ENCODE measurements around the gene MTMR11.
A peak's percentile ranks its signal among the peaks of the same experiment; 100 is the strongest.

MTMR11 gene

DNA sequence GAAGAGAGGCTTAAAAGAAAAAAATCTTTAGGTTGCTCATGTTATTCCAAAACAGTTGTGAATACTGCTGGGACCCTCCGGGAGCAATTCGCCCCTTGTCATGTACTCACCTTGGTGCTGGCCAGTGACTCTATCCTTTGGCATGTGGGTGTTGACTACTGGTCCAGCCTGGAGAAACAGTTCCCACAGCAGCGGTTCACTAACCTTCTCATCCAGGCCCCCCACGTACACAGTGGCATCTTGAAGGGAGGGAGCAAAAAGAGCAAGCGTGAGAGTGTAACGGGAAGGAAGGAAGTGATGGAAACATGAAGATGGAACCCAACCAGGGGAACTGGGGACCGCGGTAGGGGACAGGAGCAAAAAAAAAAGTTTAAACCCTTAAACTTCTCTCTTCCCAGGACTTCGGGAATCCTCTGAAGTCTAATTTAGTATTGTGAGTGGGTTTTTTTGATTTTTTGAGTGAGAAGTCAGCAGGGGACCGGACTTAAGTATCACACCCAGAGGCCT, 9.6 kb downstream of the MTMR11 start:
- no peak for DNase-seq
- Mint-ChIP-seq H3K4me3 (peak overlapping the region; percentile 94 to 99), H3K27ac (peak overlapping the region; percentile 96 to 97), H3K4me1 (peaks cover 44% of the 10 kb centered on the region), H3K27me3 (no peaks in the 10 kb centered on the region), H3K9me3 (no peaks in the 10 kb centered on the region)
- no peak for ATAC-seq

DNA sequence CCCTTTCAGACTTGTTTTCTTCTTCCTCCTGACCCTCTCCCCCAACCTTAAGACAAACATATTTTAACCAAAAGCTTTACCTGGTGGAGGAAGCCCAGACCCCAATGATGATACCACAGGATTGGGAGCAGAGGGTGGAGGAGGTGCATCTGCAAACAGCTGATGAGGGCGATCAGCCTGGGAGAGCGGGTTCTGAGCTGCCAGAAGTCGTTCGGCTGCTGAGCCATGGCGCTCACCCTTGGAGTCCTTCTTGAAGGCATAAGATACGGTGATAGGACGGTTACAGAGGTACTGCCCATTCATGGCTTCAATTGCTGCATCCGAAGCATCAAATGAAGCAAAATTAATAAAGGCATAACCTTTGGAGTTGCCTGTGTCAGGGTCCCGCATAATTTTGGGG, 10.4 kb downstream of the MTMR11 start:
- DNase-seq (no peak), ATAC-seq (no peak)
- no peak overlapping the region for H3K27ac Mint-ChIP-seq
- no peaks in the 10 kb centered on the region for H3K9me3 Mint-ChIP-seq
- H3K27me3 Mint-ChIP-seq, result no peaks in the 10 kb centered on the region
- H3K4me1 Mint-ChIP-seq, result peaks cover 38% of the 10 kb centered on the region
- peak overlapping the region; percentile 51 to 59 for H3K4me3 Mint-ChIP-seq

DNA sequence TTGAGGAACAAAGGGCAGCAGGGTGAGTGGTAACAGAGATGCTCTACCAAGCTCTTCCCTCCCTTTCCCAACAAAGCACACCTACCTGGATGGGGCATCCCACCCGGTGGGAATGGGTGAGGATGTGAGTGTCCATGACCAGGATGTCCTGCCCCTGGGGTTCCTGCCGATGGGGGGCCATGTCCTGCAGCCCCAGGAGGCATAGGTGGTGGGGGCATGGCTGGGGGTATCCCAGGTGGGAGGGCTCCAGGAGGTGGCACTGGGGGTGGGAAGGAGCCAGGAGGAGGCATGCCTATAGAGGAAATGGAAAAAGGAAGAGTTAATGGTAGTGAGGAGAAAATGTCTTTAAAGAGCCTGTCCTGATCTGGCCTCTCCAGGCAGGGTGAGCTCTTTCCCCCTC, 10.9 kb downstream of the MTMR11 start:
- H3K27ac Mint-ChIP-seq, result peak overlapping the region in 1 of 2 donors; percentile 27
- DNase-seq (no peak), ATAC-seq (no peak)
- peaks cover 32% of the 10 kb centered on the region for H3K4me1 Mint-ChIP-seq
- no peaks in the 10 kb centered on the region for H3K27me3 Mint-ChIP-seq
- H3K9me3 Mint-ChIP-seq, result no peaks in the 10 kb centered on the region
- H3K4me3 Mint-ChIP-seq, result peak overlapping the region; percentile 51 to 59

DNA sequence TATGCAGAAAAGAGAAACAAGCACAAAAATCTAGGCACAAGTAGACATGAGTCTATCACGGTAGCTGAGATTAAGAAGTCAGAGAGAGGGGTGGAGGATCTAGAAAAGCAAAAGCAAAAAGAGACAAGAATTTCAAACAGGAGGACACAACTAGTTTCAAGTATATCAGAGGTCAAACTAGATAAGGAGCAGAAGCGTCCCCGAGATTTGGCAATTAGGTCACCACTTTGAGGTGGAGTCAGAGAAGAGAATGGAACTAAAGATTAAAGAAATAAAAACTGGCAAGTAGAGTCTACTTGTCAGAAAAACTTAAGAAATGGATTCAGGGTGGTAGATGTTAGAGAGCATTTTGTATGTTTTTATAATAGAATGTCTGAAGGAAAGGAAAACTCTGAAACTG, 11.3 kb downstream of the MTMR11 start:
- Mint-ChIP-seq H3K27ac (no peak overlapping the region), H3K9me3 (no peaks in the 10 kb centered on the region), H3K4me3 (peak overlapping the region; percentile 51 to 59), H3K27me3 (no peaks in the 10 kb centered on the region), H3K4me1 (peaks cover 29% of the 10 kb centered on the region)
- ATAC-seq (no peak), DNase-seq (no peak)

DNA sequence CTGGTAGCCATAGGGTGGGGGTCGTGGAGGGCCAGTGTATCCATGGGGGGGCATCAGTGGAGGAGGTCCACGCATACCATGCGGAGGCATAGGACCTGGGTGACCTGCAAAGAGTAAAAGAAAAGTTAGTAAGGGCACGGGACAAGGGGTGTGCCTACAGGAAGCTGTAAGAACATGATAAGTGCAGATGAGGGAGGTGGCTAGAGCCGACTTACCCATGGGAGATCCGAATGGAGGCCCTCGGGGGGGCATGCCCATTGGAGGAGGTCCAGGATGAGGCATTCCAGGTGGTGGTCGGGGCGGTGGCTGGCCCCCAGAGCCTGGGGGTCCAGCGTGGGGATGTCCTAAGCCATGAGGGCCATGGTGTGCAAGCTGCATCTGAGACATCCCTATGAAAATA, 13.1 kb downstream of the MTMR11 start:
- Mint-ChIP-seq H3K27ac (no peak overlapping the region), H3K4me1 (peaks cover 28% of the 10 kb centered on the region), H3K27me3 (no peaks in the 10 kb centered on the region), H3K9me3 (no peaks in the 10 kb centered on the region), H3K4me3 (no peak overlapping the region)
- ATAC-seq (no peak), DNase-seq (no peak)

DNA sequence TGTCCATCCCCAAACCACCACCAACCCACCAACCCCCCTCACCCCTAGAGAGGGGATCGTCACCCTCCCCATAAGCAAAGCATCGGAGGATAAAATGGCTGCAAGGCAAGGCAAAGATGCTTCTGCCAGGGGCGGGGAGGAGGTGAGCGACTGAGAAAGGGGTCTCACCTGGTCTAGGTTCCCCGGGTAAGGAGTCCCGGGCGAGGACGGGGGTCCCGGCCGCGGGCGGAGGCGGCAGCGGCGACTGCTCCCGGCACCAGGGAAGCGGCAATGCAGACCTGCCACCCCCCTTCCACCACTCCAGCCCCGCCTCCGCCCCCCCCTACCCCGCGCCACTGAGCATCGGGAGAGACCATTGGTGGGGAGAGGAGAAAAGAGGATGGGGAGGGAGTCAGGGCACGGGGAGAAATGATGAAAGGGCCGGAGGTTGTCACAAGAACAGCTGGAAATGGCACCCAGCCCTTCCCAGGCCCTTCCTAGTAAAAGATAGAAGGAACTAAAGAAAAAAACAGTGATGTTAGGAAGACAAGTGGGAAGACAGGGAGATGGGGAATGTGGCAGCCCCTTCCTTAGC, 19.0 kb downstream of the MTMR11 start, which contains the start of gene SV2A:
SV2A (minus strand) TSS at position 274 of the 574 bp plus-strand sequence. CDS start 4,004 bp downstream, outside the sequence.
- H3K9me3 Mint-ChIP-seq, result no peaks in the 10 kb centered on the region
- peak within 1 kb of the TSS; percentile 86 to 90 for H3K4me3 Mint-ChIP-seq
- DNase-seq, result peak; percentile 31 to 35
- H3K27me3 Mint-ChIP-seq, result no peaks in the 10 kb centered on the region
- H3K27ac Mint-ChIP-seq, result peak within 1 kb of the TSS; percentile 86 to 91
- peak; percentile 89 for ATAC-seq
- H3K4me1 Mint-ChIP-seq, result peaks cover 47% of the 10 kb centered on the region

DNA sequence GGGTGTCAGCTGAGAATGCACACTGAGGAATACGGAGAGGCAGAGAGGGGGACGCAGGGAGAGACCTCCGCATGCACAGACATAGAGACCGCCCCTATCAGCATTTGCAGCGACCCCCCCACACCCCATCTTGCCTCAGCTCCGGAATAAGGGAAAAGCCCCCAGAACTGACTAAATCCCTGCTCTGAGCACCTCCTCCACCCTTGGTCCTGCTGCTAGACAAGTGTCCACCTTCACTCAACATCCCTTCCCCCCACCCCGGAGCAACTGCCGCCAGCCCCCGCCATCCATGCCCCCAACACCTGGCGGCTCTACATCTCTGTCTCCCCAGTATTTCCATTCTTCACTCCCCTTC, 19.8 kb downstream of the MTMR11 start:
- Mint-ChIP-seq H3K27ac (peak overlapping the region; percentile 75 to 91), H3K27me3 (no peaks in the 10 kb centered on the region), H3K9me3 (no peaks in the 10 kb centered on the region), H3K4me3 (peak overlapping the region; percentile 86 to 90), H3K4me1 (peaks cover 47% of the 10 kb centered on the region)
- peak; percentile 12 for ATAC-seq
- no peak for DNase-seq

DNA sequence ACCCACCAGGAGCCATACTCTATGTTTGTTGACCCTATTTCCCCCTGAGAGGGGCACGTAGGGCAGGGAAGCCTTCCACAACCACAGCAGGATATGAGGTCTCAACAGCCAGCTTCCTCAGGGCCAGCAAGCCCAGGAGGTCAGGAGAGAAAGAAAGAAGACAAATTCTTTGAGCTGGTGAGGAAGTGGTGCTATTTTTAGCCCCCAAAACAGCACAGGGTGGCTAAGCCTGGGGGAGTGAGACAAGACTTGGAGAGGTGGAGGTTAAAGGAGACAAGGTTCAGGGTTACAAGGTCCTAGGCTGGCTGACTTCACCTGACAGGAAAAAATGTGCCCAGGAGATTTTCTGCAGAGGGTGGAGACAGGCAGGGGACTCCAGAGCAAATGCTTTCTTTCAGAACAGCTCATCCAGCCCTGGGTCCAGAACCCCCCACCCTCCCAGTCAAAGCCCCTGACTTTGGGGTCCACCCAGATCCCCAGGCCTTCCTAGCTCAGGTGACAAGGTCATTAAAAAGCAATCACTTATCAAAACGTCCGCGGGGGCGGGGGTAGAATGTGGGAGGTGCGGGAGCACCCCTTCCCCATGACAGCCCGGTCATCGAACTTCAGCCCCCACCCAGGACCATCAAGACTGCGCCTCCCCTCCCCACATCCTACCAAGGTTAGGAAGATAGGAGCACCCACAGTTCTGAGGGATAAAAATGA, 20.3 kb downstream of the MTMR11 start:
- no peak for DNase-seq
- Mint-ChIP-seq H3K4me3 (peak overlapping the region; percentile 86 to 90), H3K27me3 (no peaks in the 10 kb centered on the region), H3K27ac (peak overlapping the region; percentile 0 to 75), H3K4me1 (peaks cover 48% of the 10 kb centered on the region), H3K9me3 (no peaks in the 10 kb centered on the region)
- no peak for ATAC-seq

DNA sequence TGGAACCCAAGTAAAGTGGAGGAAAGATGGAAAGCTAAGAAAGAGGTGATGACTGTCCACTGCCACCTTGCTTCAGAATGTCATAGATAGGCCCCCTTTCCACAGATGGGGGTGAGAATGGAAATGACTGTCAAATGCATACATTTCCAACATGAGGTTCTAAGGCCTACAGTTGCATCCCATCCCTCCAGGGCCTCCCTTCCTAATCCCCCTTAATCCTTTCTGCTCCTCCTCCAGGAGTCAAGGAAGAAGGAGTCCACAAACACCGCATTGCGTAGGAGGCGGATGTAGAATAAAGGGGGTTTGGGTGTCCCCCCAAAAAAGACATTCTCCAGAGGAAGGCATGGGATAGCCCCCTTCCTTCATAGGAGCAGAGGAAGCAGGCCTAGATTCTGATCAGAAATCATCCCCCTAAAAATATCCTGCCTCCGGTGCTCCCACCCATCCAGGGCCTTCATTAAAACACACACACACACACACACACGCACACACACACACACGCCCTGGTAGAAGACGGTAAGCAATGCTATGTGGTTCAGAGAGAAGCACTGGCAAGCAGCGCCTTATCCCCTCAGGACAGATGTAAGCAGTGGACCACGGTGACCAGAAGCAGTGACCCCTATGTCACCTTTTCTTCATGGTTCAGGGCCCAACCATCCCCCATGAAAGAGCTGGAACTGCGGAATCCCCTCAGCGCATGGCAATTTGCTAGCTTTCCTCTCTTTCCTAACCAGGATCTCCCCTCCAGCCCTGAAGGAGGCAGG, 21.1 kb downstream of the MTMR11 start:
- peak overlapping the region in 1 of 2 donors; percentile 0 for H3K27ac Mint-ChIP-seq
- peak overlapping the region; percentile 86 to 90 for H3K4me3 Mint-ChIP-seq
- ATAC-seq (no peak), DNase-seq (no peak)
- H3K4me1 Mint-ChIP-seq, result peaks cover 50% of the 10 kb centered on the region
- H3K9me3 Mint-ChIP-seq, result no peaks in the 10 kb centered on the region
- no peaks in the 10 kb centered on the region for H3K27me3 Mint-ChIP-seq

DNA sequence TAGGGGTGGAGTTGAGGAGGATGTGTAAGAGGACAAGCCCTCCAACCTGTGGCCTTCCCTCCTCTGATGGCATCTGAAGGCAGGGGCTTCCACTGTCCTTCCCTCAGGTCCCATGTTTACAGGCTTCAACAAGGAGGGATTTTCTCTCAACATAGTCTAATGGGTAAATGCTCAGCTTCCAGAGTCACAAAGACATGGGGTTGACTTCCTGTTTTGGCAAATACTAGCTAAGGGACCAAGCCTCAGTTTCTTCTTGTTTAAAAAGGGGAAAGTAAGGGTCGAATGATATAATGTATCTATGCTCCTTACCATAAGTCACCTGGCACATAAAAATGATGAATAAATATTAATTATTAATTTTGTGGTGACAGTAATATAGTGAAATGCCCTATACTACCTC, 22.1 kb downstream of the MTMR11 start:
- H3K27me3 Mint-ChIP-seq, result no peaks in the 10 kb centered on the region
- no peak for ATAC-seq
- peaks cover 50% of the 10 kb centered on the region for H3K4me1 Mint-ChIP-seq
- no peak for DNase-seq
- no peak overlapping the region for H3K27ac Mint-ChIP-seq
- no peak overlapping the region for H3K4me3 Mint-ChIP-seq
- H3K9me3 Mint-ChIP-seq, result no peaks in the 10 kb centered on the region

DNA sequence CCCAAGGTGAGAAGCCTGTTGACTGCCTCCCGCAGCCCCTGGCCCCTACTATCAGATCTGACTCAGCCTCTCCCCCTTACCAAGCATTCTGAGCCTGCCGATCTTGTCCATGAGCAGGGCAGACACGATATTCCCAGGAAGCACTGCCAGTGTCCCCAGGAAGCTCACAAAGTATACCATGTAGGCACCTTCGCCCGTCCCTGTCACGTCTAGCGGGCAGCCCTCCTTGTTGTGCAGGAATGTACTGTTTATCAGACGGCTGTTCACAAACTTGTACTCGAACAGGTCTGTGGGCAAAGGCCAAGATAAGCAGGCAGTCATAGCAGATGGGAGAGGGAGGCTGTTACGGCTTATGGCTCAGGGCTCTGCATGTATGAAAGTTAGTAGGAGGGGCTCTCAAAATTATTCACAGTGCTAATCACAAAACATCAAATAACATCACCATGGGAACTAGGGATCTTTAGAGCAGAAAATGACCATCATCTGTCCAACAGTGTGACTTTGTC, 30.1 kb downstream of the MTMR11 start:
- DNase-seq (no peak), ATAC-seq (no peak)
- H3K27me3 Mint-ChIP-seq, result no peaks in the 10 kb centered on the region
- H3K9me3 Mint-ChIP-seq, result no peaks in the 10 kb centered on the region
- no peak overlapping the region for H3K4me3 Mint-ChIP-seq
- H3K27ac Mint-ChIP-seq, result peak overlapping the region; percentile 14 to 17
- H3K4me1 Mint-ChIP-seq, result peaks cover 9% of the 10 kb centered on the region

DNA sequence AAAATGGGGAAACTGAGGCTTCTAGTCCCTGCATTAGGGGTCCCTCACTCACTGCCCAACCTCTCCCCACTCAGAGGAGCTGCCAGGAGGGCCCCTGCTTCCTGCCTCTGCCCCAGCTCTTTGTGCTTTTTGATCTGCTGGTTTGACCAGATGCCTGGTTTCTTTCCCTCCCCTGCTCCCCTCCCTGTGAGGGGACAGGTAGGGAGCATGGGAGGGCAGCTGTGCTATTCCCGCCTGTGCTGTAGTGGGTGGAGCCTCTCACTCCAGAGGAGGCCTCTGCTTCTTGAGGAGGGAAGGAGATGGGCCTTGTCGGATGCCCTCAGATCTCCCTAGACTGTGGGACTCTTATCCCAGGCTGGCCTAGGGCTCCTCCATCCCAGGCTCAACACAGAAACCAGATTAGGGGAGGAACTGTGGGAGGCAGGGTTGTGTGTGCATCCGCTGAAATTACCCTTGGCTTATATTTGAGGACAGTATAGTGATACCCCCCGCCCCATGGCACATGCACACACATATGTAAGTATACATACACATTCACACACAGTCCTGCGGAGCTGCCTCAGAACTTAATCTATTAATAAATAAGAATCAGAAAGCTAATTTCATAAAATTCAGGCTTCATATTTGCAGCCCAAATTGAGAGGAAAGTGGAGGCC, 32.7 kb downstream of the MTMR11 start:
- H3K27ac Mint-ChIP-seq, result peak overlapping the region in 1 of 2 donors; percentile 92
- H3K4me3 Mint-ChIP-seq, result no peak overlapping the region
- DNase-seq (no peak), ATAC-seq (no peak)
- no peaks in the 10 kb centered on the region for H3K27me3 Mint-ChIP-seq
- H3K9me3 Mint-ChIP-seq, result peaks cover 5 to 7% of the 10 kb centered on the region in 2 donors
- peaks cover 27% of the 10 kb centered on the region for H3K4me1 Mint-ChIP-seq

DNA sequence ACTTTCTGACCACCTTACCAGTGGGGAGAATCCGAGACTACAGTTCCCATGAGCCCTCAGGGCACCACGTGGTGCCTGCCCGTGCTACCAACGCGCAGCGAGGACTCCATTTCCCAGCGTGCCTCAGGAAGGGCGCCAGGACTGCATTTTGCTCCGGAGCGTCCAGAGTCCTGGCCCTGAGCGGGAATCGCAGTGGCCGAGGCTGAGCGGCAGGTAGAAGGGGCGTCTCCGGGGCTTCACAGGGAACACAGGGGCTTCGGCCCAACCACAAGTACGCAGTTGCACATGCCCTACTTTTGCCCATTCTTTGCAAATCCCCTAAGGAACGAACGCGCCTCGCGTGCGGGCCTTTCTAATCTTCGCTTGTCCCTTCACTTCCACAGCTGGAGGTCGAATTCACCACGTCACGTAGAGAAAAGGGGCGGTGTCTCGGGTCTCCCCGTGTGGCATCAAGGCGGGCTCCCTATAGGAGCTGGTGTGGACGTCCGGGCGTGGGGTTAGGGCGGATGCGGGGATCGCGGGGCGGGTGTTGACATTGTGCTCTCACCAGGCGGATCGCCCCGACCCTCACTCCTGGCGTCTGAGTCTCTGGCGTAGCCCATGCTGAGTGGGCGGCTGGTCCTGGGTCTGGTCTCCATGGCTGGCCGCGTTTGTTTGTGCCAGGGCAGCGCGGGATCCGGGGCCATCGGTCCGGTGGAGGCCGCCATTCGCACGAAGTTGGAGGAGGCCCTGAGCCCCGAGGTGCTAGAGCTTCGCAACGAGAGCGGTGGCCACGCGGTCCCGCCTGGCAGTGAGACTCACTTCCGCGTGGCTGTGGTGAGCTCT, 37.0 kb downstream of the MTMR11 start, which contains the start of gene BOLA1:
BOLA1 (plus strand) TSS at position 109 of the 825 bp plus-strand sequence; CDS start at position 601, 492 bp downstream.
- H3K4me3 Mint-ChIP-seq, result peak within 1 kb of the TSS; percentile 81 to 91
- peaks cover 5 to 8% of the 10 kb centered on the region in 2 donors for H3K9me3 Mint-ChIP-seq
- H3K27ac Mint-ChIP-seq, result peak within 1 kb of the TSS; percentile 93
- peak; percentile 76 to 86 for DNase-seq
- peak; percentile 98 for ATAC-seq
- H3K27me3 Mint-ChIP-seq, result no peaks in the 10 kb centered on the region
- H3K4me1 Mint-ChIP-seq, result peaks cover 30% of the 10 kb centered on the region

DNA sequence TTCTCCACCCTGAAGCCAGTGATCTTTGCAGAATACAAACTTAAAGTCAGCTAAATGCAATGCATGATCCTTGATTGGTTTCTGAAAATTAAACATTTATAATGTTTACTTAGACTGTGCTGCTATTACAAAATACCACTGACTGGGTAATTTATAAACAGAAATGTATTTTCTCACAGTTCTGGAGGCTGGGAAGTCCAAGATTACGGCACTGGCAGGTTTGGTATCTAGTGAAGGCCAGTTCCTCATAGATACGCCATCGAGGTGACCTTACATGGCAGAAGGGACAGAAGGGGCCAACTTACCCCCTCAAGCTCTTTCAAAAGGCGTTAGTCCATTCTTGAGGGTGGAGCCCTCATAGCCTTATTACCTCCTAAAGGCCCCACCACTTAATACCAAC, 40.1 kb downstream of the MTMR11 start:
- no peak overlapping the region for H3K27ac Mint-ChIP-seq
- ATAC-seq (no peak), DNase-seq (no peak)
- peaks cover 25% of the 10 kb centered on the region for H3K4me1 Mint-ChIP-seq
- peaks cover 5 to 8% of the 10 kb centered on the region in 2 donors for H3K9me3 Mint-ChIP-seq
- H3K27me3 Mint-ChIP-seq, result no peaks in the 10 kb centered on the region
- H3K4me3 Mint-ChIP-seq, result no peak overlapping the region

DNA sequence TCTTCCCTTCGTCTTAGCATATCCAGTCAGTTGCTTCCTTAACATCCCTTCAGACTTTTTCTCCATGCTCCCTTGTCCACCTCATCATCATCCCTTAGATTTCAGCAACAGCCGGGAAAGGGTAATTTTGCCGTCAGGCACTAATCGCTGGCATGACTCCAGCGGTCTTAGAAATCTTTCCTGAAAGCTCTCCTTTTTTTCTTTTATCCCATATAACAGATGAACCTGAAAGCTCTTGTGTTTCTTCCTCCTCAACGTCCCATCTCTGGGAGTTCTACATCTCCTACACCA, 47.7 kb downstream of the MTMR11 start:
- Mint-ChIP-seq H3K27me3 (no peaks in the 10 kb centered on the region), H3K4me3 (no peak overlapping the region), H3K4me1 (peaks cover 6% of the 10 kb centered on the region), H3K27ac (no peak overlapping the region), H3K9me3 (no peaks in the 10 kb centered on the region)
- ATAC-seq (no peak), DNase-seq (no peak)

All from stimulated activated naive CD8-positive, alpha-beta T cell treated with anti-CD3 and anti-CD28 coated beads, Interleukin-15, amount 100 ng/mL, for 72 hours (primary cell).